ENCODE measurements around the gene PRKN.

PRKN gene

DNA sequence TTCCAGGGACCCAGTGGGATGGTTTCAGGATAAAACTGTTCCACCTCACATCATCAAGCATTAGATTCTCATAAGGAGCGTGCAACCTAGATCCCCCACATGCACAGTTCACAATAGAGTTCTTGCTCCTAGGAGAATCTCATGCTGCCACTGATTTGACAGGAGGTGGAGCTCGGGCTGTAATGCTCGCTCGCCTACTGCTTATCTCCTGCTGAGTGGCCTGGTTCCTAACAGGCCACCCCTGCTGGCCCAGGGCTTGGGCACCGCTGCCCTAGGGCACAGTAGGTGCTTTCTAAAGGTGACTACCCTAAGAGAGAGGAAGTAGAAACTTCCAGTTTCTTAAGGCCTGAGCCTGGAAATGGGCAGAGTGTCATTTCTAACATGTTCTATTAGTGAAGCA lies 656.9 kb downstream of the PRKN start:
- Histone ChIP-seq H3K9me3 (ENCODE audit: control insufficient read depth, low read length) (no peaks in the 10 kb centered on the region), H3K27me3 (replicated peaks; ENCODE audit: control insufficient read depth, insufficient read depth, low read length, poor library complexity, severe bottlenecking) (no peaks in the 10 kb centered on the region), H3K27ac (ENCODE audit: insufficient read depth, low read length, poor library complexity, severe bottlenecking) (no peak overlapping the region), H3K36me3 (ENCODE audit: control insufficient read depth, insufficient read depth, low read length) (no peaks in the 10 kb centered on the region), H3K4me3 (ENCODE audit: insufficient read depth, low read depth, low read length, poor library complexity, severe bottlenecking) (no peak overlapping the region), H3K4me1 (ENCODE audit: control insufficient read depth, insufficient read depth, low read length, poor library complexity, severe bottlenecking) (no peaks in the 10 kb centered on the region)
- no peak for DNase-seq

DNA sequence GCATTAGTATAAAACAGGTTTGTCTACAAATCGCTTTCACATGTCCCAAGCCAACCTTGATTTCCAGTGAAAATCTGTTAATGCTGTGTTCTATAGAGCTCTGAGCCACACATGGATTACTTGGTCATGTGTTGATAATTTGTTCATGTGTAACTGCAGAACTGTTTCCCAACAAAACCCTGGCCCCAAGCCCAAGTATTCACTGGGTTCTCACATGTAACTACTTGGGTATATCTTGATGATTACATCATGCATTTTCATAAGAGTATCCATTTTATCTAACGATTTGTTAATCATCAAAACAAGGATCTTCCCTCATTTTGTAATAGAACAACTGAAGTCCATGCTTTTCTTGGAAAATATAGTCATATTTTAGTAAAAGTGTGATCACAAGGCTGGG lies 657.6 kb downstream of the PRKN start:
- Histone ChIP-seq H3K4me1 (ENCODE audit: control insufficient read depth, insufficient read depth, low read length, poor library complexity, severe bottlenecking) (no peaks in the 10 kb centered on the region), H3K4me3 (ENCODE audit: insufficient read depth, low read depth, low read length, poor library complexity, severe bottlenecking) (no peak overlapping the region), H3K36me3 (ENCODE audit: control insufficient read depth, insufficient read depth, low read length) (no peaks in the 10 kb centered on the region), H3K27ac (ENCODE audit: insufficient read depth, low read length, poor library complexity, severe bottlenecking) (no peak overlapping the region), H3K27me3 (replicated peaks; ENCODE audit: control insufficient read depth, insufficient read depth, low read length, poor library complexity, severe bottlenecking) (no peaks in the 10 kb centered on the region), H3K9me3 (ENCODE audit: control insufficient read depth, low read length) (no peaks in the 10 kb centered on the region)
- DNase-seq = no peak

DNA sequence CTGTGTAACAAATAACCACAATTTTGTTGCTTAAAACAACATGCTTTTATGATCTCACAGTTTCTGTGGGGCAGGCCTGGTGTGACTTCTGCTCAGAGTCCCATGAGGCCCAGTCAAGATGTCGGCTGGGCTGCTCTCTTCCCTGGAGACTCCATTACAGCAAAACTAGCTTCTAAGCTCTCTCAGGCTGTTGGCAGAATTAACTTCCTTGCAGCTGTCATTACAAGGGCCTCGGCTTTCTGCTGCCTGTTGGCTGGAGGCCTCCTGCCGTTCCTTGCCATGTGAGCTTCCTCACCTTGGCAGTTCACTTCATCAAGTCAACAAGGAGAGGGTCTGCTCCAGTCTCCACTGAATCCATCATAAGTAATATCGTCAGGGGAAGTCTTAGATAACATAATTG lies 659.2 kb downstream of the PRKN start:
- Histone ChIP-seq H3K9me3 (ENCODE audit: control insufficient read depth, low read length) (no peaks in the 10 kb centered on the region), H3K4me3 (ENCODE audit: insufficient read depth, low read depth, low read length, poor library complexity, severe bottlenecking) (no peak overlapping the region), H3K4me1 (ENCODE audit: control insufficient read depth, insufficient read depth, low read length, poor library complexity, severe bottlenecking) (no peaks in the 10 kb centered on the region), H3K27me3 (replicated peaks; ENCODE audit: control insufficient read depth, insufficient read depth, low read length, poor library complexity, severe bottlenecking) (no peaks in the 10 kb centered on the region), H3K36me3 (ENCODE audit: control insufficient read depth, insufficient read depth, low read length) (no peaks in the 10 kb centered on the region), H3K27ac (ENCODE audit: insufficient read depth, low read length, poor library complexity, severe bottlenecking) (no peak overlapping the region)
- no peak for DNase-seq

DNA sequence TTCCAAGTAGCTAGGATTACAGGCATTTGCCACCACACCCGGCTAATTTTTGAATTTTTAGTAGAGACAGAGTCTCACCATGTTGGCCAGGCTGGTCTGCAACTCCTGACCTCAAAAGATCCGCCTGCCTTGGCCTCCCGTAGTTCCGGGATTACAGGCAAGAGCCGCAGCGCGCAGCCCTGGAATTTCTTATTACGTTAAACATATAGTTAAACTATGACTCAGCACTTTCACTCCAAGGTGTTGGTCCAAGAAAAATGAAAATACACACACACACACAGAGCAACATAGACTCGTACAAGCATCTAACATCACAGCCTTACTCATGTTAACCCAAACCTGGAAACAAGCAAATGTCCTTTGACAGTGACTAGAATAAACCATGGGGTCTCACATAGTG lies 663.9 kb downstream of the PRKN start:
- Histone ChIP-seq H3K36me3 (ENCODE audit: control insufficient read depth, insufficient read depth, low read length) (no peaks in the 10 kb centered on the region), H3K27ac (ENCODE audit: insufficient read depth, low read length, poor library complexity, severe bottlenecking) (no peak overlapping the region), H3K4me1 (ENCODE audit: control insufficient read depth, insufficient read depth, low read length, poor library complexity, severe bottlenecking) (no peaks in the 10 kb centered on the region), H3K27me3 (replicated peaks; ENCODE audit: control insufficient read depth, insufficient read depth, low read length, poor library complexity, severe bottlenecking) (no peaks in the 10 kb centered on the region), H3K4me3 (ENCODE audit: insufficient read depth, low read depth, low read length, poor library complexity, severe bottlenecking) (no peak overlapping the region), H3K9me3 (ENCODE audit: control insufficient read depth, low read length) (no peaks in the 10 kb centered on the region)
- DNase-seq = no peak

DNA sequence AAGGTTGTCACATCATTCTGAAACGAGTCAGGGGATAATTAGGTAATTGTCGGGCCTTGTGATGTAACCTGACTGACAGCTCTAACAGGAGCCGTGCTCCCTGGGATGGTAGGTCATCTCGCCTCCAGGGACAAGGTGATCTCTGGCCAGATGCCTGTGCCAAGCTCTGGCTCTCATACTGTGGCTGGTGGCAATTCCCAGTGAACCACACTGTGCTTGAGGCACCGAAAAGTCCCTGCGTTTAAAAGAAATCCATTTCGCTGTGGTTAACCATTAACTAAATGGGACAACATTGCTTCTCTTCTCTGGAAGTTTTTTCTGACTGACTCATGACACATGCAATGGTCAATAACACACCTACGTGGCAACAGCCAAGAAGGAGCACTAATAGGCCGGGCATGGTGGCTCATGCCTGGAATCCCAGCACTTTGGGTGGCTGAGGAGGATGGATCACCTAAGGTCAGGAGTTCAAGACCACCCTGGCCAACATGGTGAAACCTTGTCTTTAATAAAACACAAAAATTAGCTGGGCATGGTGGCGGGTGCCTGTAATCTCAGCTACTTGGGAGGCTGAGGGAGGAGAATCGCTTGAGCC lies 669.2 kb downstream of the PRKN start:
- Histone ChIP-seq H3K4me3 (ENCODE audit: insufficient read depth, low read depth, low read length, poor library complexity, severe bottlenecking) (no peak overlapping the region), H3K27ac (ENCODE audit: insufficient read depth, low read length, poor library complexity, severe bottlenecking) (no peak overlapping the region), H3K9me3 (ENCODE audit: control insufficient read depth, low read length) (no peaks in the 10 kb centered on the region), H3K4me1 (ENCODE audit: control insufficient read depth, insufficient read depth, low read length, poor library complexity, severe bottlenecking) (no peaks in the 10 kb centered on the region), H3K36me3 (ENCODE audit: control insufficient read depth, insufficient read depth, low read length) (no peaks in the 10 kb centered on the region), H3K27me3 (replicated peaks; ENCODE audit: control insufficient read depth, insufficient read depth, low read length, poor library complexity, severe bottlenecking) (no peaks in the 10 kb centered on the region)
- no peak for DNase-seq

DNA sequence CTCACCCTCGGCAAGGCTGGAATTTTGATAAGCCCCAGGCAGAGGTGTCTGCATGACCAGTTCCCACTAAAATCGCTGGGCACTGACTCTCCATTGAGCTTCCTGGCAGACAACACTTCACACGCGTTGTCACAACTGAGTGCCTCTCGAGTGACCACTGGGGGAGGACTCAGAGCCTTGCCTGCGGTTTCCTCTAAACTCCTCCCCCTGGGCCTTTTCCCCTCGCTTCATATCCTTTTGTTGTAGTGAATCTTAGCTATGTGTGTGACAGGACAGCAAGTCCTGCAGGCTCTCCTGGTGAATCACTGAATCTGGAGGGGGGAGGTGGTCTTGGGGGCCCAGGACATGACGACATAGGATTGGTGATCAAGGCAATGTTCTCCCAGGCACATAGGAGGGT lies 670.8 kb downstream of the PRKN start:
- H3K27ac ChIP-seq (ENCODE audit: insufficient read depth, low read length, poor library complexity, severe bottlenecking) = no peak overlapping the region
- DNase-seq = no peak
- H3K9me3 ChIP-seq (ENCODE audit: control insufficient read depth, low read length) = no peaks in the 10 kb centered on the region
- H3K4me3 ChIP-seq (ENCODE audit: insufficient read depth, low read depth, low read length, poor library complexity, severe bottlenecking) = no peak overlapping the region
- H3K36me3 ChIP-seq (ENCODE audit: control insufficient read depth, insufficient read depth, low read length) = no peaks in the 10 kb centered on the region
- no peaks in the 10 kb centered on the region for H3K27me3 ChIP-seq (replicated peaks; ENCODE audit: control insufficient read depth, insufficient read depth, low read length, poor library complexity, severe bottlenecking)
- H3K4me1 ChIP-seq (ENCODE audit: control insufficient read depth, insufficient read depth, low read length, poor library complexity, severe bottlenecking) = no peaks in the 10 kb centered on the region

DNA sequence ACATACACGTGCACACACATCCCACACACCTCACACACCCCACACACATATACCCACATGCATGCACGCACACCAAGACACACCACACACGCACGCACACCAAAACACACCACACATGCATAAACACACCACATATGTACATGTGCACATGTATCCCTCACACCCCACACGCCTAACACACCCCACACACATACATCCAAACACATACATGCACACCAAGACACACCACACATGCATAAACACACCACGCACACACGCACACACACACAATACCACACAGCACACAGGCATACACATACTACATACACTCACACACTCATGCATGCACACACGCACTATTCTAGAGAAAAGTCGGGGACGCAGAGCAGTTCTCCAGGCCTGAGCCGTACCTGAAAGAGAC lies 671.5 kb downstream of the PRKN start:
- Histone ChIP-seq H3K9me3 (ENCODE audit: control insufficient read depth, low read length) (no peaks in the 10 kb centered on the region), H3K27ac (ENCODE audit: insufficient read depth, low read length, poor library complexity, severe bottlenecking) (no peak overlapping the region), H3K4me1 (ENCODE audit: control insufficient read depth, insufficient read depth, low read length, poor library complexity, severe bottlenecking) (no peaks in the 10 kb centered on the region), H3K36me3 (ENCODE audit: control insufficient read depth, insufficient read depth, low read length) (no peaks in the 10 kb centered on the region), H3K4me3 (ENCODE audit: insufficient read depth, low read depth, low read length, poor library complexity, severe bottlenecking) (no peak overlapping the region), H3K27me3 (replicated peaks; ENCODE audit: control insufficient read depth, insufficient read depth, low read length, poor library complexity, severe bottlenecking) (no peaks in the 10 kb centered on the region)
- no peak for DNase-seq

DNA sequence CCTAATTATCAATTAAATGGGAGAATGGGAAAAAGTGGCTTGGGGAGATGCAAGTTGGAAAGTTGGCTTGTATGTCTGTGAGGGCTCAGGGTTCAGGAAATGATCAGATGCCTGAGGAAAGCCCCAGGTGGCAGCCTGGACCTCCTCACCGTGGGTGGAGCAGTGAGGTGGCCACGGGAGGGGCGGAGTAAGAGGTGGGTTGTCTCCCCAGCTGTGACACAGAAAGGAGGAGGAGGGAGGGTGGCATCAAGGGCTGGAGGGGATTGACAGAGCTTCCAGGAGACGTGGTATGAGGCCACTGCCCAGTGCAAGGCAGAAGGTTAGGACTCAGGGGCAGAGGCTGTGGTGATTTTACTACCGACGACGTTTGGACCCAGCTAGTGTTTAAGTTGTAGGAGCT lies 672.2 kb downstream of the PRKN start:
- Histone ChIP-seq H3K27me3 (replicated peaks; ENCODE audit: control insufficient read depth, insufficient read depth, low read length, poor library complexity, severe bottlenecking) (no peaks in the 10 kb centered on the region), H3K4me1 (ENCODE audit: control insufficient read depth, insufficient read depth, low read length, poor library complexity, severe bottlenecking) (no peaks in the 10 kb centered on the region)
- no peak for DNase-seq

DNA sequence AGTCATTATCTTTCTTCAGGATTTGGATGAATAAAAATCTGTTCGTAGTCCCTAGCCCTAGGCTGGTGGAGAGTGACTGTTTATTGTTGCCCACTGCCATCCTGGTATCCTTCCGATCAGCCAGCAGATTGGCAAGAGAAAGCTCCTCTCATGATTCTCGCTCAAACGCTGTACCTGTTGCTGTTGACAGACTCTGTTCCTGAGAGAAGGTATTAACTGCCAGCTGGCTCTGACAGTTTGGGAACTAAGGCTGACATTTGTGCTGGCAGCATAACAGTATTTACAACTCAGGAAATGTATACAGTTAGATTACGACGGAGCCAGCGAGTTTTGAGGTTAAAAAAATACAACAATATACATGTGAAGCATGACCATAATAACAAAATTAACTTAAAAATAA lies 674.5 kb downstream of the PRKN start:
- Histone ChIP-seq H3K9me3 (ENCODE audit: control insufficient read depth, low read length) (no peaks in the 10 kb centered on the region), H3K27ac (ENCODE audit: insufficient read depth, low read length, poor library complexity, severe bottlenecking) (no peak overlapping the region), H3K4me1 (ENCODE audit: control insufficient read depth, insufficient read depth, low read length, poor library complexity, severe bottlenecking) (no peaks in the 10 kb centered on the region), H3K36me3 (ENCODE audit: control insufficient read depth, insufficient read depth, low read length) (no peaks in the 10 kb centered on the region), H3K27me3 (replicated peaks; ENCODE audit: control insufficient read depth, insufficient read depth, low read length, poor library complexity, severe bottlenecking) (no peaks in the 10 kb centered on the region), H3K4me3 (ENCODE audit: insufficient read depth, low read depth, low read length, poor library complexity, severe bottlenecking) (no peak overlapping the region)
- no peak for DNase-seq

More for the DNA sequence above, 672.2 kb downstream of the PRKN start:
- H3K4me3 ChIP-seq (ENCODE audit: insufficient read depth, low read depth, low read length, poor library complexity, severe bottlenecking) = no peak overlapping the region
- no peaks in the 10 kb centered on the region for H3K36me3 ChIP-seq (ENCODE audit: control insufficient read depth, insufficient read depth, low read length)
- H3K9me3 ChIP-seq (ENCODE audit: control insufficient read depth, low read length) = no peaks in the 10 kb centered on the region
- H3K27ac ChIP-seq (ENCODE audit: insufficient read depth, low read length, poor library complexity, severe bottlenecking) = no peak overlapping the region

DNA sequence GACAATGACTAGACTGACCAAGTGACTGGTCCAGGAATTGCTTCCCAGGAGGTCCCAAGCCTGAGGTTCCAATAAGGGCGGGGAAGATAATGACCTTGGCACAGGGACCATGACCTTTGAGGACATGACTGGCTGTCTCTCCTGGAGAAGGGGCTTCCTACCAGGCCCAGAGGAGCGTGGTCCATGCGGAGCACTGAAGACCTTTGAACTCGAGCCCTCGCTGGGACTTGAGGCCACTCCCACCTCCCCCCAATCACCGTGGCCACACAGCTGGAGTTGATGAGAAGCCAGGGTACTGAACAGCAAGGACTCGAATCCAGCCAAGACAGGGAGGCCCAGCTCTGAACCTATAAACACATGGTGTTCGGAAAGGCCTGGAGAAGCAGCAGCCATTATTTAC lies 677.0 kb downstream of the PRKN start:
- no peaks in the 10 kb centered on the region for H3K36me3 ChIP-seq (ENCODE audit: control insufficient read depth, insufficient read depth, low read length)
- H3K4me3 ChIP-seq (ENCODE audit: insufficient read depth, low read depth, low read length, poor library complexity, severe bottlenecking) = no peak overlapping the region
- no peaks in the 10 kb centered on the region for H3K27me3 ChIP-seq (replicated peaks; ENCODE audit: control insufficient read depth, insufficient read depth, low read length, poor library complexity, severe bottlenecking)
- H3K27ac ChIP-seq (ENCODE audit: insufficient read depth, low read length, poor library complexity, severe bottlenecking) = no peak overlapping the region
- no peaks in the 10 kb centered on the region for H3K9me3 ChIP-seq (ENCODE audit: control insufficient read depth, low read length)
- no peaks in the 10 kb centered on the region for H3K4me1 ChIP-seq (ENCODE audit: control insufficient read depth, insufficient read depth, low read length, poor library complexity, severe bottlenecking)
- no peak for DNase-seq

DNA sequence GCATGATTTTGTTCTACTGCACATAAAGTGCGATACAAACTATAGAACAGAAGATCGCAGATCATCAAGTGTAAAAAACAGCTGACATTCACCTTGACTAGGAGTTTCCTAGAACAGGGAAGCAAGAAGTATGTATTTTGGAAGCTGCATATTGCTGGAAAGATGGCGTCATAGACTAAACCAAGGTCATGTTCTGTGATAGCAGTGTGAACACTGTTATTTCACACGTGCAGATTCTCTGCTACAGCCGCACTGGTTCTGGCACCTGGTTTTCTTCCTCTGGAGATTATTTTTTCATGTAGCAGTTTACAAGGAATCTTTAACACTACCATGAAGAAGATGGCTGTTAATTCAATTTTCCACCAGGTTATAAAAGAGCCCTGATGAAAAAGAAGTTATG lies 681.2 kb downstream of the PRKN start:
- Histone ChIP-seq H3K36me3 (ENCODE audit: control insufficient read depth, insufficient read depth, low read length) (no peaks in the 10 kb centered on the region), H3K27ac (ENCODE audit: insufficient read depth, low read length, poor library complexity, severe bottlenecking) (no peak overlapping the region), H3K4me3 (ENCODE audit: insufficient read depth, low read depth, low read length, poor library complexity, severe bottlenecking) (no peak overlapping the region), H3K9me3 (ENCODE audit: control insufficient read depth, low read length) (no peaks in the 10 kb centered on the region), H3K27me3 (replicated peaks; ENCODE audit: control insufficient read depth, insufficient read depth, low read length, poor library complexity, severe bottlenecking) (no peaks in the 10 kb centered on the region), H3K4me1 (ENCODE audit: control insufficient read depth, insufficient read depth, low read length, poor library complexity, severe bottlenecking) (no peaks in the 10 kb centered on the region)
- no peak for DNase-seq

All from effector memory CD4-positive, alpha-beta T cell (primary cell).